Measurements from ENCODE around the gene SLC38A11.
"Not testable (repeated sequence)": the region's sequence is repeated elsewhere in the genome, so short reads cannot be mapped to it uniquely, and the experiment has no call there.

Gene SLC38A11

GRCh38 chr2:164875334-164876205 is 79.8 kb downstream of the SLC38A11 start:
- no peak for DNase-seq

GRCh38 chr2:164873210-164873908 is 82.0 kb downstream of the SLC38A11 start:
- DNase-seq: no peak

DNA sequence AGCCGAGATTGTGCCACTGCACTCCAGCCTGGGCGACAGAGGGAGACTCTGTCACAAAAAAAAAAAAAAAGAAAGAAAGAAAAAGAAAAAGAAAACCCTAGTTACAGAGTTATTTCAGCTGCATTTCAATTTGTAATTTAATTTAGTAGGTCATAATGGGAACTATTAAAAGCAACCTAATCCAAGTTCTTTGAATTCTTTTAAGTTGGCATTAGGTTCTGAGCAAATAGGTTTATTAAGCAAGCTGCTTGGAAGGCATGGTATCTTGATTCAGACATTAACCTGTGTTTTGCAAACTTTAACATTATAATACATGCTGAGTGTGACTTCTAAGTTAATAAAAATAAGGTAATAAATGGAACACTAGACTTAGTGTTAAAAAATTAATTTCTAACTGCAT is 83.9 kb downstream of the SLC38A11 start:
- no peak for DNase-seq

- DNase-seq: no peak
These were observed 85.9 kb downstream of the SLC38A11 start for GRCh38 chr2:164869420-164869772.

GRCh38 chr2:164868563-164869419 is 86.5 kb downstream of the SLC38A11 start:
- DNase-seq: no peak

DNA sequence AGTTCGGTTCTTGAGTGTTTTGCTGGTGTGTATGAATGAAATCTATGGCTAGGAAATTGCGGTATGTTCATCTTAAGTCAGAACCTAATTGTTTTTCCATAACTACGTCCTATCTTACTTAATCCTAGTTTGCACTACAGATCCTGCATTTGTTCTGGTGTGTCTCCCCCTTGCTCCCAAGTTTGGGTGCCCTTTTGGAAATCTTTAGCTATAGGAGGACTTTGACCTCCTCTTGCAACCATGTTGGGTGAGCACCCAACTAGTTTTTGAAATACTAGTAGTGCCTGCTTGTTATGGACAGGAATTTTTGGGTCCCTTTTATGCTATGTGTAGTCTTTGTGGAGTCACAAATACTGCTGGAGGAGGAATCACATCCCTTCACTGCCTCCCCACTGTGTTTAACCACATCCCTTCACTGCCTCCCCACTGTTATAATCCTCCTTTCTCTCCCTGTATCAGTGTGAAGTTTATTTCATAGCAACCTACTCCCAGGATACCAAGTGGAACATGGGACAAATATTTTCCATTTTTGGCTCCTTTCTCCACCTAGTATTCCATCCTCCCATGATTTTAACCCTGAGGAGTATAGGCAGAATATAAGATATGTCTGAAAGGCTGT is 87.4 kb downstream of the SLC38A11 start:
- DNase-seq: no peak

DNA sequence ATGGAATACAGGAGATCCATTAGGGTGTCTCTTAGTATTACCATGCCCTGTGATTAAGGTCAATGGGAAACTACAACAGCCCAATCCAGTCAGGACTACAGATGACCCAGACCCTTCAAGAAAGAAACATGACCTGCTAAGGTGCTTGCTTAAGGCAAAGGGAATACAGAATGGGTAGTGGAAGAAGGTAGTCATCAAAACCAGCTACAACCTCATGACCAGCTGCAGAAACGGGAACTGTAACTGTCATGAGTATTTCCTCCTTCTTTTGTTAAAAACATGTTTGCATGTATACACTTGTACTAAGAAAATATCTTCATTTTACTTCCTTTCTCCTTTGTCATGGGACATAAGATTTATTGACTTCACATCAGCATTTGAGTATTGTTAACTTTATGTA is 88.9 kb downstream of the SLC38A11 start:
- not testable (repeated sequence) for DNase-seq

DNA sequence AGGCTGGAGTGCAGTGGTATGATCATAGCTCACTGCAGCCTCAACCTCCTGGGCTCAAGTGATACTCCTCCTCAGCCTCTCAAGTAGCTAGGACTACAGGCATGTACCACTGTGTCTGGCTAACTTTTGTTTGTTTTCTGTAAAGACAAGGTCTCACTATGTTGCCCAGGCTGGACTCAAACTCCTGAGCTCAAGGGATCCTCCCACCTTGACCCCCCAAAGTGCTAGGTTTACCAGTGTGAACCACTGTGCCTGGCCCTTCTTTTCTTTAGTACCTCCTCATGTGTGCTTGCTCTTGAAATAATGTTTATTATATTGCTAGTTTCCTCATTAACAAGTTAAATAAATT is 94.7 kb downstream of the SLC38A11 start:
- DNase-seq: no peak

DNA sequence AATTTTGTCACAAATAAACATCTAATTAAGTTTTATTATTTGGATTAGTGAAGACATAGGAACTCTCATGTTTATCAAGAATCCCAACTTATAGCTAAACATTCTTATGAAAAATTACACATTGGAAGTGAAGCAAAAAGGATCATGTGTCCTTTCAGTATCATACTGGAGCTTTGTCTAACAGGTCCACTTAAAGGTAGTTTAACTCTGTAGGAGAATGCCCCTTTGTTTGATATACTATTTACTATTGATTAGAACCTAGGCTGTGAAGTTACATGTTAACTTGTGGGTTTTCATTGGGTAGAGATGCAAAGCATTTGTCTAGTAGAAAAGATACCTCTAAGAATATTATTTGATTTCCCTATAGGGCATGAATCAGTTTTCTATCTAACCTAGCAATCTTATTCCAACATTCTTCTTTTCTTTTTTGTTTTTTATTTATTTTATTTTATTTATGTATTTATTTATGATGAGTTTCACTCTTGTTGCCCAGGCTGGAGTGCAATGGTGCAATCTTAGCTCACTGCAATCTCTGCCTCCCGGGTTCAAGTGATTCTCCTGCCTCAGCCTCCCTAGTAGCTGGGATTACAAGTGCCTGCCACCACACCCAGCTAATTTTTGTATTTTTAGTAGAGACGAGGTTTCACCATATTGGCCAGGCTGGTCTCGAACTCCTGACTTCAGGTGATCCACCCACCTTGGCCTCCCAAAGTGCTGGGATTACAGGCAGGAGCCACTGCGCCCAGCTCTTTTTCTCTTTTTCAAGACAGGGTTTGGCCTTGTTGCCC is 95.2 kb downstream of the SLC38A11 start:
- DNase-seq: not testable (repeated sequence)

DNA sequence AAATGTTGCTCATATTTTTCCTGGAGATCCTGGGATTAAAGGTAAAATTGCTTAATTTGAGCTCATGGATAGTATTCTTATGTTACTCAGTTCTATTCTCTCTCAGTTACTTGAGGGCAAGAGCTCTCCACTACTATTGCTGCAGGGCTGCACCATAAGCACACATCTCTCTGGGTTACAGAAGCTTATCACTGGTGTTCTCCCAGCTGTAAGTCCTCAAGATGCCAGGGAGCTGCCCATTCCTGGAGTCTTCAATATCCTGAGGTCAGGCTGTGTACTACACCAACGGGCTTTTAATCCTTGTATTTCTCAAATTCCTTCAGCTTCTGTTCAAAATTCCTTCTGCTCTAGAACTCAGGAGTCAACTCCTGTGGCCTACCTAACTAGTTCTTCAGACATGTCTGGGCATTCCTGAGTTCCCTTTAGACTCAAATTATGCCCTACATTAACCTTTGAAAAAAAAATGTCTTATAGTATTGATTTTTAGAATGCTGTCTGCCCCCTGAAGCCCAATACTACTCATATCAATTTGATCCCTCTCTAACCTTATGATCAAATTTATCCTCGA is 96.0 kb downstream of the SLC38A11 start:
- no peak for DNase-seq

DNA sequence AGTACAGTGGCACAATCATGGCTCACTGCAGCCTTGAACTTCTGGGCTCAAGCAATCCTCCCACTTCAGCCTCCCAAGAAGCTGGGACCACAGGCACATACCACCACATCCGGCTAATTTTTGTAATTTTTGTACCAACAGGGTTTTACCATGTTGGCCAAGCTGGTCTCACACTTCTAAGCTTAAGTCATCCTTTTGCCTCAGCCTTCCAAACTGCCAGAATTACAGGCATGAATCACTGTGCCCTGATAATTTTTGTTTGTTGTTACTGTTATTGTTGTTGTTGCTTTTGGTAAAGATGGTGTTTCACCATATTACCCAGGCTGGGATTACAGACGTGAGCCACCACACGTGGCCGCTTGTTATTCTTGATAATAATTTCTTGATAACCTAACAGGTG is 103.2 kb downstream of the SLC38A11 start:
- no peak for DNase-seq

GRCh38 chr2:164850235-164850634 is 105.1 kb downstream of the SLC38A11 start:
- no peak for DNase-seq

GRCh38 chr2:164849506-164849905 is 105.8 kb downstream of the SLC38A11 start:
- DNase-seq: no peak

DNA sequence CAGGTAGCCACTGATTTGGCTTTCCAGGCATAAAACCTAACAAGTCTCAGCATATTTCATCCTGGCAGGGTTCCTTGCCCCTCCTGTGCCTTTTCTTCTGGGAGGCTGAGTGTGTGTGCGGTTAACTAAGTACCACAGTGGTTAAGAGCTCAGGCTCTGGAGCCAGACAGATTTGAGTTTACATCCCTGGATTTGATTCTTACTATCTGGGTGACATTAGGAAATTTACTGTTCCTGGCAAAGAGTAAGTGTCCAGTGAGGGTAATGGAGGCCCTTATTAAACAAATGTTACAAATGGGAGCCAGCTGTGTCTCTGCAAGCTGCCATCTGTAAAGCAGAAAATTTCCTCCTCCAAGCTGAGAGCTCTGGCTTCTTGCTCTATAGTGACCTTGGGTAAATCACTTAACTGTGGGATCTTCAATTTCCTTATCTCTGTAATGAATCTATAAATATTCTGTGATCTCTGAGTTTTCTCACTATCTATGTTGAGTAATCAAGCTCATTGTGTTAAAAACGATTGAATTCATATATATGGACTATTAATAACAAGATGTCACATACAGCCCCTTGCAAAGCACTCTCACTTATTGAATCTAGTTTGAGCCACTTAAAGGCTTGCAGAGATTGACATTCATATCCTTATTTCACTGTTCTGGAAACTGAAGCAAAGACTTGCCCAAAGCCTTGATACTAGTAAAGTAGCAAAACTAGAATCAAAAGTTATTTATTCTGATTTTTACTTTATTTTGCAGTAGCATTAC is 107.2 kb downstream of the SLC38A11 start:
- DNase-seq: no peak

GRCh38 chr2:164847291-164847690 is 108.0 kb downstream of the SLC38A11 start:
- DNase-seq: no peak

DNA sequence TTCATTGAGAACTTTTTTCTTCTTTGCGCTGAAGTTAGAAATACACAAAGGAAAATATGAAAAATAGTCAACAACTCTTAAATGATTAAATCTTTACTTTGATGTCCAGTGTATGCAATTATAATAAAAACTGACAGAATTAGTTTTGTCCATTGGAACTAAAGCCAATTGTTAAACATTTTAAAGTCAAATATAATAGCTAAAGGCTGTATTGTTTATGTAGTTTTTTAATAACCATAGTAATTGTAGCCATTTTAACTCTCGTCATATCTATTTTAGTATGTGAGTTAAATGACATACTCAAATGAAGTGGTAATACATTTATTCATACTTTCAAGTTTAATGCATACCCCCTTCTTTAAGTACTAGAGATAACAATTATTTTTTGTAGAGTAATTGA is 109.0 kb downstream of the SLC38A11 start:
- DNase-seq: no peak

All from activated CD4-positive, alpha-beta T cell treated with anti-CD3 and anti-CD28 coated beads, Interleukin-10, Interleukin-2, amounts not matched to agents 100 ng/mL and 50 ng/mL, durations not matched to agents 16 hours and 8 hours (primary cell).